ENCODE data around the gene FLRT1.

DNA sequence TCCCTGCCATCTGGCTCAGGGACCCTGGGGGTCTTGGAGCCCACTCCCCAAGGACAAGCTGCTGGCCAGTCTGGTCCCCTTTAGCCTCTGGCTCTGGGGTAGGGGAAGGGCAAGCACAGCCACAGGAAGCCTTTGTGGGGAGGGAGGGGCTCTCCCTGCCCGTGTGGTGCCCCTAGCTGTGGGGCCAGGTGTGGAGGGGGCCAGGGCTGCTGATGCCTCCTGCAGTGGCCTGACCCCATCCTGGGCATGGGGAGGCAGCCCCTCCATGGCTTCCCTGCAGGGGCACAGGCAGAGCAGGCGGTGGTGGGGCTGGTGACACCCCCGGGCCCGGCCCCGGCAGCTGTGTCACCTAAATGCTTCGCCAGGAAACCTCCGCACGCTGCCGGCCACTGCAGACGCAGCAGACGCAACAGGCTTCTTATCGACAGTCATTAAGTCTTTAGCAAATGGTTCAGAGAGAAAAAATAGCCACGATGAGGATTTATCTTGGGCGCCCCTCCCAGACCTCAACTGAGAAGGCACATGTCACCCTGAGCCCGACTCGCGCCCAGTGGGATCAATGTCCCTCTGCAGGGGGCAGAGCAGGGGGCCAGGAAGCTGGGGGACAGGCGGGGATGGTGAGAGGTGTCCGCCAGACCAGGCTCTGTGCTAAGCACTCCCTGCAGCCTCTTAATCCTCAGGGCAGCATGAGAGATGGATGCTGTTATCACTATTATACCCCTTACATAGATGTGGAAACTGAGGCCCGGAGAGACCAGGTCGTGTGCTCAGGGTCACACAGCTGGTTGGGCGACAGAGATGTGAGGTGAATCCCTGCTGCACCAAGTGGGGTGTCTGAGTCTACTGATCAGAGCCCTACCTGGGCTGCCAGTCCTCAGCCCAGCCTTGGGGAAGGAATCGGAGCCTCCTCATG is 33.9 kb downstream of the FLRT1 start:
- TF ChIP-seq, protein P1, sequence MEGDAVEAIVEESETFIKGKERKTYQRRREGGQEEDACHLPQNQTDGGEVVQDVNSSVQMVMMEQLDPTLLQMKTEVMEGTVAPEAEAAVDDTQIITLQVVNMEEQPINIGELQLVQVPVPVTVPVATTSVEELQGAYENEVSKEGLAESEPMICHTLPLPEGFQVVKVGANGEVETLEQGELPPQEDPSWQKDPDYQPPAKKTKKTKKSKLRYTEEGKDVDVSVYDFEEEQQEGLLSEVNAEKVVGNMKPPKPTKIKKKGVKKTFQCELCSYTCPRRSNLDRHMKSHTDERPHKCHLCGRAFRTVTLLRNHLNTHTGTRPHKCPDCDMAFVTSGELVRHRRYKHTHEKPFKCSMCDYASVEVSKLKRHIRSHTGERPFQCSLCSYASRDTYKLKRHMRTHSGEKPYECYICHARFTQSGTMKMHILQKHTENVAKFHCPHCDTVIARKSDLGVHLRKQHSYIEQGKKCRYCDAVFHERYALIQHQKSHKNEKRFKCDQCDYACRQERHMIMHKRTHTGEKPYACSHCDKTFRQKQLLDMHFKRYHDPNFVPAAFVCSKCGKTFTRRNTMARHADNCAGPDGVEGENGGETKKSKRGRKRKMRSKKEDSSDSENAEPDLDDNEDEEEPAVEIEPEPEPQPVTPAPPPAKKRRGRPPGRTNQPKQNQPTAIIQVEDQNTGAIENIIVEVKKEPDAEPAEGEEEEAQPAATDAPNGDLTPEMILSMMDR (IDR thresholded peaks at IDR 0.05), result no peak
- TF ChIP-seq POLR2A (IDR thresholded peaks at IDR 0.05; ENCODE audit: low read length) (no peak), RCOR1 (IDR thresholded peaks at IDR 0.05; ENCODE audit: low read depth, low read length) (no peak), KDM5A (IDR thresholded peaks at IDR 0.05) (no peak), BHLHE40 (IDR thresholded peaks at IDR 0.05; ENCODE audit: low read depth, low read length) (no peak), ZFP36 (IDR thresholded peaks at IDR 0.05; ENCODE audit: borderline replicate concordance, partially characterized antibody) (no peak), MAFK (IDR thresholded peaks at IDR 0.05; ENCODE audit: partially characterized antibody) (no peak), NFE2L2 (conservative IDR thresholded peaks at IDR 0.05; ENCODE audit: low read length) (no peak), RAD21 (conservative IDR thresholded peaks at IDR 0.05 in 1 of 2, IDR thresholded peaks at IDR 0.05 in 1 of 2) (no peak), EP300 (IDR thresholded peaks at IDR 0.05) (no peak)
- TF ChIP-seq, protein P2, sequence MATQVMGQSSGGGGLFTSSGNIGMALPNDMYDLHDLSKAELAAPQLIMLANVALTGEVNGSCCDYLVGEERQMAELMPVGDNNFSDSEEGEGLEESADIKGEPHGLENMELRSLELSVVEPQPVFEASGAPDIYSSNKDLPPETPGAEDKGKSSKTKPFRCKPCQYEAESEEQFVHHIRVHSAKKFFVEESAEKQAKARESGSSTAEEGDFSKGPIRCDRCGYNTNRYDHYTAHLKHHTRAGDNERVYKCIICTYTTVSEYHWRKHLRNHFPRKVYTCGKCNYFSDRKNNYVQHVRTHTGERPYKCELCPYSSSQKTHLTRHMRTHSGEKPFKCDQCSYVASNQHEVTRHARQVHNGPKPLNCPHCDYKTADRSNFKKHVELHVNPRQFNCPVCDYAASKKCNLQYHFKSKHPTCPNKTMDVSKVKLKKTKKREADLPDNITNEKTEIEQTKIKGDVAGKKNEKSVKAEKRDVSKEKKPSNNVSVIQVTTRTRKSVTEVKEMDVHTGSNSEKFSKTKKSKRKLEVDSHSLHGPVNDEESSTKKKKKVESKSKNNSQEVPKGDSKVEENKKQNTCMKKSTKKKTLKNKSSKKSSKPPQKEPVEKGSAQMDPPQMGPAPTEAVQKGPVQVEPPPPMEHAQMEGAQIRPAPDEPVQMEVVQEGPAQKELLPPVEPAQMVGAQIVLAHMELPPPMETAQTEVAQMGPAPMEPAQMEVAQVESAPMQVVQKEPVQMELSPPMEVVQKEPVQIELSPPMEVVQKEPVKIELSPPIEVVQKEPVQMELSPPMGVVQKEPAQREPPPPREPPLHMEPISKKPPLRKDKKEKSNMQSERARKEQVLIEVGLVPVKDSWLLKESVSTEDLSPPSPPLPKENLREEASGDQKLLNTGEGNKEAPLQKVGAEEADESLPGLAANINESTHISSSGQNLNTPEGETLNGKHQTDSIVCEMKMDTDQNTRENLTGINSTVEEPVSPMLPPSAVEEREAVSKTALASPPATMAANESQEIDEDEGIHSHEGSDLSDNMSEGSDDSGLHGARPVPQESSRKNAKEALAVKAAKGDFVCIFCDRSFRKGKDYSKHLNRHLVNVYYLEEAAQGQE (IDR thresholded peaks at IDR 0.05), result no peak
- TF ChIP-seq, protein P3, sequence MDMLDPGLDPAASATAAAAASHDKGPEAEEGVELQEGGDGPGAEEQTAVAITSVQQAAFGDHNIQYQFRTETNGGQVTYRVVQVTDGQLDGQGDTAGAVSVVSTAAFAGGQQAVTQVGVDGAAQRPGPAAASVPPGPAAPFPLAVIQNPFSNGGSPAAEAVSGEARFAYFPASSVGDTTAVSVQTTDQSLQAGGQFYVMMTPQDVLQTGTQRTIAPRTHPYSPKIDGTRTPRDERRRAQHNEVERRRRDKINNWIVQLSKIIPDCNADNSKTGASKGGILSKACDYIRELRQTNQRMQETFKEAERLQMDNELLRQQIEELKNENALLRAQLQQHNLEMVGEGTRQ (IDR thresholded peaks at IDR 0.05), result no peak
- TF ChIP-seq, protein P4, sequence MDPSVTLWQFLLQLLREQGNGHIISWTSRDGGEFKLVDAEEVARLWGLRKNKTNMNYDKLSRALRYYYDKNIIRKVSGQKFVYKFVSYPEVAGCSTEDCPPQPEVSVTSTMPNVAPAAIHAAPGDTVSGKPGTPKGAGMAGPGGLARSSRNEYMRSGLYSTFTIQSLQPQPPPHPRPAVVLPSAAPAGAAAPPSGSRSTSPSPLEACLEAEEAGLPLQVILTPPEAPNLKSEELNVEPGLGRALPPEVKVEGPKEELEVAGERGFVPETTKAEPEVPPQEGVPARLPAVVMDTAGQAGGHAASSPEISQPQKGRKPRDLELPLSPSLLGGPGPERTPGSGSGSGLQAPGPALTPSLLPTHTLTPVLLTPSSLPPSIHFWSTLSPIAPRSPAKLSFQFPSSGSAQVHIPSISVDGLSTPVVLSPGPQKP (IDR thresholded peaks at IDR 0.05; ENCODE audit: low read depth, low read length), result no peak

All from A549 (cell line).